Measurements from ENCODE around the gene OLFM2.

DNA sequence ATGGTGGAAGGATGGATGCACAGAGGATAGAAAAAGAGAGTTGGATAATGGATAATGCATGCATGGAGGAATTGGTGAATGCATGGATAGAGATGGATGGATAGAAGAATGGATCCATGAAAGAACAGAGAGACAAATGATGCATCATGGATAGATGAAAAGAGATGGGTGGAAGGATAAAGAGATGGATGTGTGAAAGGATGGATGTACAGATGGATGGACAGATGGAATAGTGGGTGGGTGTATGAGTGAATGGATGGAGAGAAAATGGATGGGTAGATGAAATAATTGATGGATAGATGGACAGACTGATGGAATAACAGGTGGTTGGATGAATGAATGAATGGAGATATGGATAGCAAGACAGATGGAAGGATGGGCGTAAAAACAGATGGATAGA is 25.7 kb downstream of the OLFM2 start:
- TF ChIP-seq, protein P1, sequence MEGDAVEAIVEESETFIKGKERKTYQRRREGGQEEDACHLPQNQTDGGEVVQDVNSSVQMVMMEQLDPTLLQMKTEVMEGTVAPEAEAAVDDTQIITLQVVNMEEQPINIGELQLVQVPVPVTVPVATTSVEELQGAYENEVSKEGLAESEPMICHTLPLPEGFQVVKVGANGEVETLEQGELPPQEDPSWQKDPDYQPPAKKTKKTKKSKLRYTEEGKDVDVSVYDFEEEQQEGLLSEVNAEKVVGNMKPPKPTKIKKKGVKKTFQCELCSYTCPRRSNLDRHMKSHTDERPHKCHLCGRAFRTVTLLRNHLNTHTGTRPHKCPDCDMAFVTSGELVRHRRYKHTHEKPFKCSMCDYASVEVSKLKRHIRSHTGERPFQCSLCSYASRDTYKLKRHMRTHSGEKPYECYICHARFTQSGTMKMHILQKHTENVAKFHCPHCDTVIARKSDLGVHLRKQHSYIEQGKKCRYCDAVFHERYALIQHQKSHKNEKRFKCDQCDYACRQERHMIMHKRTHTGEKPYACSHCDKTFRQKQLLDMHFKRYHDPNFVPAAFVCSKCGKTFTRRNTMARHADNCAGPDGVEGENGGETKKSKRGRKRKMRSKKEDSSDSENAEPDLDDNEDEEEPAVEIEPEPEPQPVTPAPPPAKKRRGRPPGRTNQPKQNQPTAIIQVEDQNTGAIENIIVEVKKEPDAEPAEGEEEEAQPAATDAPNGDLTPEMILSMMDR (IDR thresholded peaks at IDR 0.05 in 2 of 3, conservative IDR thresholded peaks at IDR 0.05 in 1 of 3; ENCODE audit: insufficient read depth in 2 of 3, low read depth in 1 of 3, low read length in 3 of 3), result no peak
- TF ChIP-seq MTF1 (CRISPR knock-in tag; IDR thresholded peaks at IDR 0.05; ENCODE audit: borderline replicate concordance), result no peak
- TF ChIP-seq MXI1 (IDR thresholded peaks at IDR 0.05; ENCODE audit: low read depth, low read length), result no peak
- TF ChIP-seq BHLHE40 (IDR thresholded peaks at IDR 0.05; ENCODE audit: low read length), result no peak
- no peak for TF ChIP-seq GABPB1 (CRISPR knock-in tag; IDR thresholded peaks at IDR 0.05)
- no peak for TF ChIP-seq POLR2AphosphoS5 (IDR thresholded peaks at IDR 0.05; ENCODE audit: control insufficient read depth, insufficient read depth, low read depth, low read length)
- no peak for TF ChIP-seq TFAM (CRISPR knock-in tag; conservative IDR thresholded peaks at IDR 0.05)
- no peak for TF ChIP-seq EZH2 (IDR thresholded peaks at IDR 0.05; ENCODE audit: borderline replicate concordance, low read depth, low read length)
- no peak for TF ChIP-seq PCBP2 (IDR thresholded peaks at IDR 0.05; ENCODE audit: low read depth, low read length, poor library complexity, severe bottlenecking)
- no peak for TF ChIP-seq ZNF444 (CRISPR knock-in tag; IDR thresholded peaks at IDR 0.05)
- no peak for TF ChIP-seq CEBPG (CRISPR knock-in tag; IDR thresholded peaks at IDR 0.05)
- TF ChIP-seq CEBPG (tag; conservative IDR thresholded peaks at IDR 0.05 in 1 of 2, IDR thresholded peaks at IDR 0.05 in 1 of 2), result no peak
- no peak for TF ChIP-seq ZNF766 (CRISPR knock-in tag; conservative IDR thresholded peaks at IDR 0.05)
- no peak for TF ChIP-seq GATA2 (CRISPR knock-in tag; IDR thresholded peaks at IDR 0.05)
- no peak for TF ChIP-seq LEF1 (IDR thresholded peaks at IDR 0.05)
